Amniotic epithelial cell (primary cell): ENCODE measurements around the gene APOL4.
"Not testable (repeated sequence)": the region's sequence is repeated elsewhere in the genome, so short reads cannot be mapped to it uniquely, and the experiment has no call there.

Experiments
- DNase-seq: peaks from one replicate; pipeline ENCODE4 v3.0.0-alpha.2; 2010; ENCODE audit warnings: low read depth

APOL4 gene

DNA sequence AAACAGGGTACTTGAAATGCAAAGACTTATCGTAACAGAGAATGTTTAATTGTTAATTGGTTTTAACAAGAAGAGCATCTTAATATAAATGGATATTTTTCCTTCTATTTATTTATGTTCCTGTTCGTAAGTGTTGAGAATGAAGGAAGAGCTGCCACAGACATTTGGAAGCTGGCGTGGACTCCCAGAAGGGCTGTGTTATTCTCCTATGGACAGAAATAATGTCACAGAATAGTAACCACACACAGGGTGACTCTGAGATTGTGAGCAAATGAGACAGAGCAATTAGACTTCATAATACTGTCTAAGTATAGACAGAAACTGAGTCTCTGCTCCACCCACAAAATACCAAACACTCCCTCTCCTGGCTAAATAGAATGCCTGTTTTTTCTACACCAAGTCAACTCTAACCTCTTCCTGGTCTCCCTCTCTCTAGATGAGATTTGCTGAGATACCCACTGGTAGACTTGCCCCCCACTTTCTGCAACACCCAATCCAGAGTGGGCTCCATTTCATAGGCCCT is 47.1 kb downstream of the APOL4 start:
- DNase-seq = no peak

DNA sequence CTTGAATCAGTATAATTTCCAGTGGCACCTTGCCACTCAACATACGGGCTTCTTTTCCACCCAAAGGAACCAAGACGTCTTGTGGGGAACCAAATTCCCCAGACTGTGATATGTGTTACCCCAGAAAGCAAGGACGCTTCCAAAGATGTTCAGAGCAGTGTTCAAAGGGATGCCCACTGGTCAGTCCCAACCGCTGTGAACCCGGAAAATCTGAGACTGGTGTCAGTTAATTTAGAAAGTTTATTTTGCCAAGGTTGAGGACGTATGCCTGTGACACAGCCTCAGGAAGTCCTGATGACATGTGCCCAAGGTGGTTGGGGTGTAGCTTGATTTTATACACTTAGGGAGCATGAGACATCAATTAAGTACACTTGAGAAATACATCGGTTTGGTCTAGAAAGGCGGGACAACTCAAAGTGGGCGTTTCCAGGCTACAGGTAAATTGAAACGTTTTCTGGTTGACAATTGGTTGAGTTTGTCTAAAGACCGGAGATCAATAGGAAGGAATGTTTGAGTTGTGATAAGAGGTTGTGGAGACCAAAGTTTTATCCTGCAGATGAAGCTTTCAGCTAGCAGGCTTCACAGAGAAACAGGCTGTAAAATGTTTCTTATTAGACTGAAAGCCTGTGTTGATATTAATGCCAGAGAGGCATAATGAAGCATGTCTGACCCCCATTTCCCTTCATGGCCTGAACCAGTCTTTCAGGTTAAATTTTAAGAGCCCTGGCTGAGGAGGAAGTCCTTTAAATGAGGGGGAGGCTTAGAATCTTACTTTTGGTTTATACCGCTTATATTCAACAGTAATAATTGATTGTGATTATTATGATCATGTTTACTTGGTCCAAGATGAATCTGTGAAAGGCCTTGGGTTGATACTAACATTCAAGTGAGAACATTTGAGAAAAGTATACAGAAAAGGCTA is 47.8 kb downstream of the APOL4 start:
- DNase-seq = no peak

DNA sequence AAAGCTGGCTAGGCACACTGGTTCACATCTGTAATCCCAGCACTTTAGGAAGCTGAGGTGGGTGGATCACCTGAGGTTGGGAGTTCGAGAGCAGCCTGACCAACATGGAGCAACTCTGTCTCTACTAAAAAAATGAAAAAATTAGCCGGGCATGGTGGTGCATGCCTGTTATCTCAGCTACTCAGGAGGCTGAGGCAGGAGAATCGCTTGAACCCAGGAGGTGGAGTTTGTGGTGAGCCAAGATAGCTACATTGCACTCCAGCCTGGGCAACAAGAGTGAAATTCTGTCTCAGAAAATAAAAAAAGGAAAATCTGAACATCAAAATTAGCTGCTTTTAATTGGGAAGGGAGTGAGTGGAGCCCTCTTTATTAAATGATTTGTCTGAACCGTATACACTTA is 48.8 kb downstream of the APOL4 start:
- not testable (repeated sequence) for DNase-seq

DNA sequence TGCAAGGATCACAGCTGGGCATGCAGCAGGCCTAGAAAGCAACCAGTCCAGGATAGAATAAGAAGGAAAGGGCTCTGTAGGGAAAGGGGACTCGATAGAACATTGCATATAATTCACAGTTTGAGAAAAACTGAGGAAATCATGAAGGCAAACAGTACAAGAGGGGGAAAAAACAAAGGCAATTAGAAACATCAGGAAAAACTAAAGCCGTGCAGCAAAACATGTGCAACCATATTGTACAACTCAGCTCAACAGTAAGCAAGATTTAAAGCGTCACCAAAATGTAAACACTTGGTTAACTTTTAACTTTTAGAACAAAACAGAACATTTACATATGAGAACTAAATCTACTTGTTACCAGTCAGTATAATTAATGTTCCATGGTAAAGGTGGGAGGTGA is 49.5 kb downstream of the APOL4 start:
- DNase-seq = no peak

DNA sequence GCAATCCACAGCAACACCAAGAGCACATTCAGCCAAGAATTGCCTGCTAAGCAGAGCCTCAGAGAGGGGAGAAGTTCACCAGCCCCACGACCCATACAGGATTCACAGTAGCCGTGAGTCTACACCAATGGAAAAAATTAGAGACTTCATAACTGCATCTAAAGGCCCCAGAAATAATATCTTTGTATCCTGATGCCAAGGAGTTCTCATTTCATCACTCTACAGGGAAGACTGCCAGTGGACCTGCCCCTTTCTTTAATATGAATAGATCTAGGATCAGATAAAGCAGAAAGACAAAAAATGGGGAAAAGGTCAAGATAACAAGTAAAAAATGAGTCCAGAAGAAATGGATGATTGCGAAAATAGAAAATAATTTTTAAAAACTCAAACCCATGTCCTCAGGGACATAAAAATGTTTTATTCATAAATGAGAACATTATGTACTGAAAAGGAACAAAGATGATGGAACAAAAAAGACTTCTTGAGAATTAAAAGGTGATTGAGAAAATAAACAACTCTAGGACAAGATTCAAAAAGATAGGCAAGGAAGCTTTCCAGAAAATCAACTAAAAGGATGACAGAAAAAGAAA is 50.5 kb downstream of the APOL4 start:
- peak; percentile 50 for DNase-seq

DNA sequence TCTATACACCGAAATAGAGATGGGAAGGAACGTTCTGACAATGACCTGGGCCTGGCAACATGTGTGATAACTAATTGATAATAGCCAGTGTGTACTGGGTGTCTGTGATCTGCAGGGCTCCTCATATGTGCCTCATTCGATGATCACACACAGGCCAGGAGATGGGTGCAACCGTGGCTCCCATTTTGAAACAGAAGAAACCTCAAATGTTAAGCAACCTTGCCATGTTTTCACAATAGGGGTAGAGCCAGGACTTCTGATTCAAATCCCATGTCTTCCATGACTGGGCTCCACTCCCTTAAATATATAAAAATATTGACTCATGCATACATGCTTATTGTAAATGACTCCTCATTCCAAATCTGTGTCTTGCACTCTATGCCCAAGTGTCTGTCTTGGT is 52.2 kb downstream of the APOL4 start:
- DNase-seq = peak; percentile 71

DNA sequence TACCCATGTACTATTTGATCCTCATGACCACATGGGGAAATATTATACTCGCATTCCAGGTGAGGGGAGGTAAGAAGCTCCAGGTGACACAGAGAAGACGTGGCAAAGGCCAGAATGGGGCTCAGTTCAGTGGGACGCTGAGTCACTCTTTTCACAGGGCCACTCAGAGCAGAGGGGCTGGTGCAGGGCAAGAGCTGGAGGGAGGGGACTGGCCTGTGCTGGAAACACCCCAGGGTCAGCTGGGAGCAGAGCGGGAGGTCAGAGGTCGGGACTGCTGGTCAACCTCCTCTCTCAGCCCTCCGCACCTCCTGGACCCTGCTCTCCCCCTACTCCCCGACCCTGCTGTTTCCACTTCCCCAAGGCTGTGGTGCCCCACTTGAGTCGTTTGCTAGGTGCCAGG is 53.2 kb downstream of the APOL4 start:
- DNase-seq = no peak

DNA sequence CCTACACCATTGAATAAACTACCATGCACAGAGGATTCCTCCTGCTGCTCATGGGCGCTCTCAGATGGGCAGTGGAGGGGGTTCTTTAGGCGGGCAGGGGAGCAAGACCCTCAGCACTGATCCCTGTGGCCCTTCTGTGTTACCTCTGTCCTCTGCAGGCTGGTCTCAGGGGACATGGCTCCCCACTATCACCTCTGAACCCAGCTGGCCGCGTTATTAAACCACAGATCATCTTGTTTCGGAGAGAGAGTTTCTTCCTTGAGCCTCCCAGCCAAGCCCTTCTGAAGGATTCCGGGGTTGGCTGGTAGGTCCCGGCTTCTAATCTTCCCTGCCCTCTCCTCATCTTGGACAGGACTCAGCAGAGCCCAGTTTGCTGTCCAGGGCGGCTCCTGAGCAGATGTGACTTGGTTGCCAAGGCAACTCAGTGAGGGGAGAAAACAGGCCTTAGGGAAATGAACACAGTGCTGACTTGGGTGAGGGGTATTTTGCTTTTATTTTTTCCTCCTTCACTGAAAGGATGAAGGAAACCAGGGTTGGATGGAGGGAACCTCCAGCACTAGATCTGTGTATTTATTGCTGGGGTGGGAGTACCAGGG is 54.3 kb downstream of the APOL4 start:
- DNase-seq = no peak

DNA sequence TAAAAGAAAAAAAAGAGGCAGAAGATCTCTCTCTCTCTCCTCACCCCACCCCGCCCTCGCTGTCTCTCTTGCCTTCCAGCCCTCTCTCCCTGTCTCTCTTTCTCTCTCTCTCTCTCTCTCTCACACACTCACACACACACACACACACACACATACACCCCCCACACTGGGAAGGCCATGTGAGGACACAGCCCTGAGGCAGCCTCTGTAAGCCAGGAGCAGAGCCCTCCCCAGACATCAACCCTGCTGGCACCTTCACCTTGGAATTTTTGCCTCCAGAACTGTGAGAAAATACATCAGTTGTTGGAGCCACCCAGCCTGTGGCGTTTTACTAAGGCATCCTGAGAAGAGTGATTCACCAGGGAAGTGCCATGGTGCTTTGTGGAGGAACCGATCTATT is 55.7 kb downstream of the APOL4 start:
- no peak for DNase-seq

DNA sequence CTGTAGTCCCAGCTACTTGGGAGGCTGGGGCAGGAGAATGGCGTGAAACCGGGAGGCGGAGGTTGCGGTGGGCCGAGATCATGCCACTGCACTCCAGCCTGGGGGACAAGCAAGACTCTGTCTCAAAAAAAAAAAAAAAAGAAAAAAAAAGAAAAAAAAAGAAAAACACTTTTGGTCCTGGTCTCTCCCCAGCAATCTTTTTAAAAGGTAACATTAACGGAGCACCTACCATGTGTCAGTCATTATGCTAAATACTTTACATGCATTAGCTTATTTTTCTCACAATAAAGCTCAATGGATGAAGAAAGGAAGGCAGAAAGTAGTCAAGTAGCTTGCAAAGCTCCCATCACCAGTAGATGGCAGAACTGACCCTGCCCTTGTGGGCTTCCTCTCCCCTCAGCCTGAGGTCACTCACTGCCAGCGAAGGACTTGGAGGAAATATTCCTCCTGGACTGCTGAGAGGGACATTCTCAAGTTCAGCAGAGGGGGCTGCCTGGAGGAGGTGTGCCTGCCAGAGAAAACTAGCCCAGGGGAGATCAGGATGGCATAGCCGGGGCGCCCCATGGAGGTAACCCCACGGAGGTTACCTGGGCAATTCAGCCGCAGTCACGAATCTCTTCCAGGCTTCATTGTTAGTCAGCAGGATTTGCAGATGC is 56.6 kb downstream of the APOL4 start:
- peak; percentile 73 for DNase-seq

DNA sequence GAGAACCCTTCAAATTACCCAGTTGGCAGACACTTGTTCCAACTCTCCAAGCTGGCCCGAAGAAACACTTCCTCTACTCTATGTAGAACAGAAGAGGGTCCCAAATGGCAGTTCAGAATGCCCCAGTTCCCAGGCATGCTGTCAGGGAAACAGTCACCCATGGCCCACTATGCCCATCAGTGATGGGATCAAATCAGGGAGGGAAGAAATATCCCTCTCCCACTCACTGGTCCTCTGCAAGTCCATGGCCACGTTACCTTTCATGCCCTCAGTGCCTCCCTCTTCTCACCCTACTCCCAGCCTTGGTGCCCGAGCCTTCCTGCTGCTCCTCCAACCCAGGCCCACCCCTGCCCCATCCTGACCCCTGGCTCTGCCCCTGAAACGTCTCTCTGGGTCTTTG is 57.7 kb downstream of the APOL4 start:
- no peak for DNase-seq

DNA sequence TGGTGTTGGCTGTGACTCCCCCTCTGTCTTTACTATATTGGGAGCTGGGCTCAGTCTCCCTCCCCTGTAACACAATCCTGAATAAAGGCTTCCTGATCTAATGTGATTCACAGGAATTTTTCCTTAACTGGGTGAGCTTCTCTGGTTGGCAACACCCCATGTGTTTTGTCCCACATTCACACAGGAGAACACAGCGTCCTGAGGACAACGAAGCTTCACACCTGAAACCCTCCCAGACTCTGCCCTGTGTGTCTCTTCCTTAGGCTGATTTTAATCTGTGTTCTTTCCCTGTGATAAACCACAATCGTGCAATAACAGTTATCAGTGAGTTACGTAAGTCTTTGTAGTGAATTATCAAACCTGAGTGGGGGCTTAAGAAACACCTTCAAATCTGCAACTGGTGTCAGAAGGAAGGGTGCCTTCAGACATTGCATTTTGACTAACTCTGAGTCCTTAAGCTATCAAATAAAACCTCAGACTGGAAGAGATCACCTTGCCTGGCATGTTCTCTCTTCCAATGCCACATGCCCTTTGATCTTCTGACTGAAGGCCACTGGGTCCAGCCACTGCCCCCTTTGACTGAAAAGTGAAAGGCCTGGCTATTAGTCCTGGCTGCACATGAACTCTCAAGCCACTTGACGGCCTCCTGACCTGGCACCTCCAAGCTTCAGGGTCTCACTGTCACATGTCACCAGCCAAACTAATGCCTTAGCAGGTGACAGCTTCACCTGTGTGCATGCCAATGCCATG is 58.4 kb downstream of the APOL4 start:
- DNase-seq = no peak

DNA sequence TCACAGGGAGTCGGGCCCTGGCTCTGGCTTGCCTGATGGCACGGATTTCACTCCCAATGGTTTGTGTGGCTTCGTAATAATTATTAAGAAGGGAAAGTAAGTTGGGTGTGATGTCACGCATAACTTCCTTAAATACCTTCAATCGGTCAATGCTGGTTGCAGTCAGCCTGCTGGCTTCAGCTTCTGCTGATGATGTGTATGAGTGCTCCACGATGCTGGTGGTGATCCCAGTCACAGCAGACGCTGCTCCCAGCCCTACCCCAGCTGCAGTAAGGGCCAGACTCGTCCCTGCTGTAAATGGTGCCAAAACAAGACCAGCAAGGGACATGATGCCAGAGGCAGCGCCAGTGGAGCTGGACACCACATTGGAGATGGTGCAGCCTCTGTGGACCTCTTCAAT is 60.1 kb downstream of the APOL4 start:
- no peak for DNase-seq
